Myocyte (in vitro differentiated cells): Measurements from ENCODE around the gene LCP1. TPM values are rescaled to one million over a fixed set of nuclear protein-coding genes. Genes with fewer than 3 reads are reported as not detected.
A peak's percentile ranks its signal among the peaks of the same experiment; 100 is the strongest.

Experiments
- DNase-seq: peaks from one replicate; pipeline ENCODE4 v3.0.0-alpha.2; 2012; ENCODE audit warnings: low read depth
- total RNA-seq: library from RNA; depleted of rRNA; stranded (reverse); fragments of >200 nt; gene quantifications from 2 replicates; pipeline ENCODE4 v1.2.3, GENCODE V29; 2014

LCP1 gene
- total RNA-seq, 1 donor from 2014 or later, result not detected

- DNase-seq, result no peak
Measured at GRCh38 chr13:46131705-46132104, 50.3 kb downstream of the LCP1 start.

- no peak for DNase-seq
Measured at GRCh38 chr13:46129955-46130618, 51.9 kb downstream of the LCP1 start.

- no peak for DNase-seq
Measured at GRCh38 chr13:46129124-46129523, 52.9 kb downstream of the LCP1 start.

- no peak for DNase-seq
Measured at GRCh38 chr13:46127358-46128023, 54.5 kb downstream of the LCP1 start.

GRCh38 chr13:46126552-46127357 lies 55.2 kb downstream of the LCP1 start:
- peak; percentile 76 for DNase-seq

GRCh38 chr13:46126056-46126455 lies 55.9 kb downstream of the LCP1 start:
- DNase-seq, result no peak

- no peak for DNase-seq
Measured at GRCh38 chr13:46124967-46125933, 56.7 kb downstream of the LCP1 start.

GRCh38 chr13:46124531-46124966 lies 57.4 kb downstream of the LCP1 start:
- no peak for DNase-seq

GRCh38 chr13:46122304-46122703 lies 59.7 kb downstream of the LCP1 start:
- no peak for DNase-seq

GRCh38 chr13:46121597-46122163 lies 60.3 kb downstream of the LCP1 start:
- no peak for DNase-seq

GRCh38 chr13:46121033-46121432 lies 60.9 kb downstream of the LCP1 start:
- DNase-seq, result no peak

- peak; percentile 16 for DNase-seq
Measured at GRCh38 chr13:46119883-46120614, 61.9 kb downstream of the LCP1 start.

GRCh38 chr13:46116653-46117502 lies 65.1 kb downstream of the LCP1 start:
- no peak for DNase-seq

GRCh38 chr13:46114613-46115012 lies 67.4 kb downstream of the LCP1 start:
- no peak for DNase-seq

GRCh38 chr13:46113596-46113995 lies 68.4 kb downstream of the LCP1 start:
- DNase-seq, result no peak

- no peak for DNase-seq
Measured at GRCh38 chr13:46111151-46111550, 70.8 kb downstream of the LCP1 start.

- DNase-seq, result no peak
Measured at GRCh38 chr13:46109451-46109850, 72.5 kb downstream of the LCP1 start.

- no peak for DNase-seq
Measured at GRCh38 chr13:46106839-46107371, 75.1 kb downstream of the LCP1 start.

GRCh38 chr13:46104868-46105267 lies 77.1 kb downstream of the LCP1 start, which contains the start of gene CPB2:
Gene CPB2, minus strand, starts transcription at chr13:46105033. Its CDS starts 24 bp downstream, at chr13:46105009.
- DNase-seq, result no peak
